Activated CD4-positive, alpha-beta T cell treated with anti-CD3 and anti-CD28 coated beads, Interleukin-2, amount 10 ng/mL, durations not matched to agents 24 days and 14 days (primary cell): Measurements from ENCODE around the gene ABCD3. TPM values are rescaled to one million over a fixed set of nuclear protein-coding genes. Genes with fewer than 3 reads are reported as not detected.
"Not testable (repeated sequence)": the region's sequence is repeated elsewhere in the genome, so short reads cannot be mapped to it uniquely, and the experiment has no call there.

Experiments used
- DNase-seq: peaks from one replicate; pipeline ENCODE4 v3.0.0; 2022
- H3K27ac Mint-ChIP-seq: one replicate; pipeline ENCODE4 v1.8.0; 2022; ENCODE audit warnings: mild to moderate bottlenecking, mixed read lengths
- H3K27me3 Mint-ChIP-seq: one replicate; pipeline ENCODE4 v1.8.0; 2022; ENCODE audit warnings: mixed read lengths
- H3K36me3 Mint-ChIP-seq: one replicate; pipeline ENCODE4 v1.8.0; 2022; ENCODE audit warnings: low read depth, mild to moderate bottlenecking, mixed read lengths
- H3K4me1 Mint-ChIP-seq: one replicate; pipeline ENCODE4 v1.8.0; 2021; ENCODE audit warnings: mixed read lengths
- H3K4me3 Mint-ChIP-seq: one replicate; pipeline ENCODE4 v1.8.0; 2022; ENCODE audit warnings: mild to moderate bottlenecking, moderate library complexity, mixed read lengths
- H3K9me3 Mint-ChIP-seq: one replicate; pipeline ENCODE4 v1.8.0; 2021; ENCODE audit warnings: mixed read lengths
- intact Hi-C: fragments of 100-400 bp; cut with micrococcal nuclease; formaldehyde crosslinking; loops from one replicate; pipeline ENCODE4 v1.15.1; 2023
- total RNA-seq: library from RNA; stranded (reverse); gene quantifications from 2 replicates; pipeline ENCODE4 v1.2.3, GENCODE V29; 2022

ABCD3 gene
- total RNA-seq, 1 donor from 2014 or later = 31.1 TPM

GRCh38 chr1:94566436-94566835 lies 148.2 kb downstream of the ABCD3 start:
- H3K27ac Mint-ChIP-seq, H3K36me3 Mint-ChIP-seq, H3K4me1 Mint-ChIP-seq, H3K27me3 Mint-ChIP-seq, H3K9me3 Mint-ChIP-seq, intact Hi-C loops, DNase-seq, H3K4me3 Mint-ChIP-seq: not testable (repeated sequence)

DNA sequence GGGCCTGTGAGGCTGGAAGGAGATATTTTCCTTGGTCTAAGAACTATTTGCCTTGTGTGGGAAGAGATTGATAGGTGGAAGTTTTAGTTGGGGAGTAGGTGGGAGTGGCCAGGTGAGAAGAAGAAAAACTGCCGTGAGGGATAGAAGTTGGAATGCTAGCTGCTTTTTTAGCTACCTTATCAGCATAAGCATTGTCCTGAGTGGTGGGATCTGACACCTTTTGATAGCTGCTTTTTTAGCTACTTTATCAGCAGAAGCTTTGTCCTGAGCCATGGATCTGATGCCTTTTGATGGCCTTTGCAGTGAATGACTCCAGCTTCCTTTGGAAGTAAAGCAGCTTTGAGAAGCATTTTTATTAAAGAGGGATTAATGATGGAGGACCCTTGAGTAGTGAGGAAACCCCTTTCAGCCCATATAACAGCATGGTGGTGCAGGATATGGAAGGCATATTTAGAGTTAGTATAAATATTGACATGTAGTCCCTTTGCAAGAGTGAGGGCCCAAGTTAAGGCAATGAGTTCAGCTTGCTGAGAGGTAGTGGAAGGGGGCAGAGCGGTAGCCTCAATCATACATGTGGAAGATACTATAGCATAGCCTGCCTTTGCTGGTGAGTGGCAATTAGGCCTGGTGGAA lies 149.9 kb downstream of the ABCD3 start:
- H3K4me3 Mint-ChIP-seq, H3K9me3 Mint-ChIP-seq, H3K27me3 Mint-ChIP-seq, H3K4me1 Mint-ChIP-seq, H3K36me3 Mint-ChIP-seq, intact Hi-C loops, H3K27ac Mint-ChIP-seq, DNase-seq: not testable (repeated sequence)

Other genes with a start within 250 kb of the ABCD3 start
- not detected in 2 replicates for gene ARHGAP29, start 180.8 kb upstream of the ABCD3 start, total RNA-seq
- gene F3, start 123.4 kb downstream of the ABCD3 start, total RNA-seq = 0.07 and 0.33 TPM in 2 replicates